PFSK-1 (cell line): ENCODE results near the gene FKBP15.

Source experiments
- FOXP2 ChIP-seq: optimal IDR thresholded peaks from 2 replicates; pipeline ENCODE3; 2011; ENCODE audit warnings: borderline replicate concordance, control low read depth, inconsistent platforms; ENCODE audit not compliant: insufficient read depth; ENCODE audit errors: extremely low read length, extremely low read depth
- POLR2AphosphoS5 ChIP-seq: IDR thresholded peaks from 2 replicates; pipeline ENCODE4 v1.6.1; 2012; ENCODE audit warnings: low read depth, mild to moderate bottlenecking, control low read depth, low read length, moderate library complexity
- TAF1 ChIP-seq: IDR thresholded peaks from 2 replicates; pipeline ENCODE4 v1.6.1; 2012; ENCODE audit warnings: low read length, control low read depth, borderline replicate concordance; ENCODE audit not compliant: insufficient read depth
- TF ChIP-seq, protein P1 (sequence below), 2 experiments: IDR thresholded peaks; 2 replicates each; pipeline versions ENCODE4 v1.6.1 to v1.8.0; 2011 to 2012; ENCODE audit warnings: low read depth in 2 of 2, low read length in 2 of 2, control low read depth in 1 of 2, inconsistent platforms in 1 of 2, mild to moderate bottlenecking in 1 of 2, moderate library complexity in 1 of 2; ENCODE audit not compliant: insufficient read depth in 1 of 2

DNA sequence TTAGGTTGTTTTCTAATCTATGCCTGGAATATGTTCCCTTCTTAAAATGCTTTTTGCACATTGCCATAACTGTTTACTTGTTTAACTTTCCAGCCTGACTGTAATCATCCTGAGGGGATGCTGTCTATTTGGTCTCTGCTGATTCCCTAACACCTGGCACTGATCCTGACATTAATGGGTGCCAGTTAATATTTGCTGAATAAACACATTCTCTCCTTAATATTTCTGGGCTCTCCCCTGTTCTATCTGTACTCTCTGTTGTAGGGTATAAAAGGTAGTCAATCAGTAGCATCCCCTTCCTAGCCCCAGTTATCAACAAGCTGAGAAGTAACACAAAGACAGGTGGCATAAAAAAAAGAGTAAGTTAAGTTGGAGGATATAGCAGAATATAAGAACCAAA is 91.6 kb downstream of the FKBP15 start:
- TF ChIP-seq POLR2AphosphoS5 = no peak
- TF ChIP-seq, protein P1, sequence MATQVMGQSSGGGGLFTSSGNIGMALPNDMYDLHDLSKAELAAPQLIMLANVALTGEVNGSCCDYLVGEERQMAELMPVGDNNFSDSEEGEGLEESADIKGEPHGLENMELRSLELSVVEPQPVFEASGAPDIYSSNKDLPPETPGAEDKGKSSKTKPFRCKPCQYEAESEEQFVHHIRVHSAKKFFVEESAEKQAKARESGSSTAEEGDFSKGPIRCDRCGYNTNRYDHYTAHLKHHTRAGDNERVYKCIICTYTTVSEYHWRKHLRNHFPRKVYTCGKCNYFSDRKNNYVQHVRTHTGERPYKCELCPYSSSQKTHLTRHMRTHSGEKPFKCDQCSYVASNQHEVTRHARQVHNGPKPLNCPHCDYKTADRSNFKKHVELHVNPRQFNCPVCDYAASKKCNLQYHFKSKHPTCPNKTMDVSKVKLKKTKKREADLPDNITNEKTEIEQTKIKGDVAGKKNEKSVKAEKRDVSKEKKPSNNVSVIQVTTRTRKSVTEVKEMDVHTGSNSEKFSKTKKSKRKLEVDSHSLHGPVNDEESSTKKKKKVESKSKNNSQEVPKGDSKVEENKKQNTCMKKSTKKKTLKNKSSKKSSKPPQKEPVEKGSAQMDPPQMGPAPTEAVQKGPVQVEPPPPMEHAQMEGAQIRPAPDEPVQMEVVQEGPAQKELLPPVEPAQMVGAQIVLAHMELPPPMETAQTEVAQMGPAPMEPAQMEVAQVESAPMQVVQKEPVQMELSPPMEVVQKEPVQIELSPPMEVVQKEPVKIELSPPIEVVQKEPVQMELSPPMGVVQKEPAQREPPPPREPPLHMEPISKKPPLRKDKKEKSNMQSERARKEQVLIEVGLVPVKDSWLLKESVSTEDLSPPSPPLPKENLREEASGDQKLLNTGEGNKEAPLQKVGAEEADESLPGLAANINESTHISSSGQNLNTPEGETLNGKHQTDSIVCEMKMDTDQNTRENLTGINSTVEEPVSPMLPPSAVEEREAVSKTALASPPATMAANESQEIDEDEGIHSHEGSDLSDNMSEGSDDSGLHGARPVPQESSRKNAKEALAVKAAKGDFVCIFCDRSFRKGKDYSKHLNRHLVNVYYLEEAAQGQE (IDR thresholded peaks at IDR 0.05; ENCODE audit: insufficient read depth in 1 of 2, low read depth in 2 of 2, low read length in 2 of 2) = no peak
- TF ChIP-seq TAF1 = no peak
- TF ChIP-seq FOXP2 = no peak
